ENCODE measurements around the gene CLDN20.

The CLDN20 gene

GRCh38 chr6:155297669-155298068 lies 33.9 kb downstream of the CLDN20 start:
- Histone ChIP-seq H3K27me3 (ENCODE audit: control insufficient read depth in 3 of 3, insufficient read depth in 3 of 3, low read depth in 1 of 3, low read length in 3 of 3) (no peaks in the 10 kb centered on the region), H4K91ac (ENCODE audit: low read depth, low read length, poor library complexity) (no peak overlapping the region), H3K23ac (ENCODE audit: low read depth, low read length, poor library complexity) (no peak overlapping the region), H3K4ac (ENCODE audit: low read length) (no peak overlapping the region), H2BK15ac (ENCODE audit: low read length) (no peak overlapping the region), H2BK5ac (ENCODE audit: low read length) (no peak overlapping the region), H2BK12ac (ENCODE audit: low read length) (no peak overlapping the region), H3K27ac (replicated peaks; ENCODE audit: low read length) (no peak overlapping the region), H3K14ac (ENCODE audit: low read length) (no peak overlapping the region), H3K79me1 (ENCODE audit: low read depth, low read length) (no peaks in the 10 kb centered on the region), H2AK5ac (ENCODE audit: low read depth, low read length) (no peak overlapping the region), H2BK120ac (ENCODE audit: low read depth, low read length) (no peak overlapping the region), H3K36me3 (replicated peaks in 1 of 2; ENCODE audit: control insufficient read depth in 2 of 2, insufficient read depth in 2 of 2, low read length in 2 of 2) (peaks cover 3 to 88% of the 10 kb centered on the region in 2 donors), H3K4me3 (ENCODE audit: low read length in 2 of 2) (no peak overlapping the region), H3K4me2 (ENCODE audit: insufficient read depth, low read length, poor library complexity, severe bottlenecking) (no peak overlapping the region), H3K9me3 (replicated peaks in 1 of 2; ENCODE audit: control insufficient read depth in 2 of 2, insufficient read depth in 1 of 2, low read depth in 1 of 2, low read length in 2 of 2) (no peaks in the 10 kb centered on the region), H3K18ac (ENCODE audit: low read length) (no peak overlapping the region), H3K4me1 (ENCODE audit: control insufficient read depth in 2 of 2, insufficient read depth in 1 of 2, low read depth in 1 of 2, low read length in 2 of 2) (peaks cover 1 to 2% of the 10 kb centered on the region in 2 donors), H3K9ac (ENCODE audit: low read depth, low read length, poor library complexity) (no peak overlapping the region), H2AFZ (ENCODE audit: low read length) (no peak overlapping the region), H4K8ac (ENCODE audit: low read depth, low read length) (no peak overlapping the region)
- WGBS, 2 donors (ENCODE audit: extremely low coverage in 2 of 2, insufficient read length in 2 of 2, insufficient replicate concordance in 1 of 2): no CpG with 5 or more reads among the region's 3 CpGs
- no peak for DNase-seq (ENCODE audit: low spot score)

GRCh38 chr6:155301867-155302266 lies 38.1 kb downstream of the CLDN20 start:
- peaks cover 1 to 2% of the 10 kb centered on the region in 2 donors for H3K4me1 ChIP-seq (ENCODE audit: control insufficient read depth in 2 of 2, insufficient read depth in 1 of 2, low read depth in 1 of 2, low read length in 2 of 2)
- H2BK15ac ChIP-seq (ENCODE audit: low read length): no peak overlapping the region
- H3K18ac ChIP-seq (ENCODE audit: low read length): no peak overlapping the region
- no peak overlapping the region for H3K14ac ChIP-seq (ENCODE audit: low read length)
- DNase-seq (ENCODE audit: low spot score): no peak
- H3K27me3 ChIP-seq (ENCODE audit: control insufficient read depth in 3 of 3, insufficient read depth in 3 of 3, low read depth in 1 of 3, low read length in 3 of 3): no peaks in the 10 kb centered on the region
- WGBS, 2 donors (ENCODE audit: extremely low coverage in 2 of 2, insufficient read length in 2 of 2, insufficient replicate concordance in 1 of 2): no CpG with 5 or more reads among the region's 2 CpGs
- H3K79me1 ChIP-seq (ENCODE audit: low read depth, low read length): peaks cover 2% of the 10 kb centered on the region
- no peak overlapping the region for H3K4me2 ChIP-seq (ENCODE audit: insufficient read depth, low read length, poor library complexity, severe bottlenecking)
- no peak overlapping the region for H4K91ac ChIP-seq (ENCODE audit: low read depth, low read length, poor library complexity)
- H3K36me3 ChIP-seq (replicated peaks in 1 of 2; ENCODE audit: control insufficient read depth in 2 of 2, insufficient read depth in 2 of 2, low read length in 2 of 2): peaks cover 5 to 83% of the 10 kb centered on the region in 2 donors
- H2AFZ ChIP-seq (ENCODE audit: low read length): no peak overlapping the region
- H2AK5ac ChIP-seq (ENCODE audit: low read depth, low read length): no peak overlapping the region
- no peak overlapping the region for H4K8ac ChIP-seq (ENCODE audit: low read depth, low read length)
- H3K9ac ChIP-seq (ENCODE audit: low read depth, low read length, poor library complexity): no peak overlapping the region
- no peak overlapping the region for H2BK5ac ChIP-seq (ENCODE audit: low read length)
- H2BK120ac ChIP-seq (ENCODE audit: low read depth, low read length): no peak overlapping the region
- no peak overlapping the region for H3K4me3 ChIP-seq (ENCODE audit: low read length in 2 of 2)
- H3K27ac ChIP-seq (replicated peaks; ENCODE audit: low read length): no peak overlapping the region
- no peak overlapping the region for H3K4ac ChIP-seq (ENCODE audit: low read length)
- no peak overlapping the region for H2BK12ac ChIP-seq (ENCODE audit: low read length)
- H3K23ac ChIP-seq (ENCODE audit: low read depth, low read length, poor library complexity): no peak overlapping the region
- no peaks in the 10 kb centered on the region for H3K9me3 ChIP-seq (replicated peaks in 1 of 2; ENCODE audit: control insufficient read depth in 2 of 2, insufficient read depth in 1 of 2, low read depth in 1 of 2, low read length in 2 of 2)

- Histone ChIP-seq H2AFZ (ENCODE audit: low read length) (no peak overlapping the region), H3K4me1 (ENCODE audit: control insufficient read depth in 2 of 2, insufficient read depth in 1 of 2, low read depth in 1 of 2, low read length in 2 of 2) (peaks cover 0 to 1% of the 10 kb centered on the region in 2 donors), H3K4me3 (ENCODE audit: low read length in 2 of 2) (no peak overlapping the region), H2BK15ac (ENCODE audit: low read length) (no peak overlapping the region), H3K4me2 (ENCODE audit: insufficient read depth, low read length, poor library complexity, severe bottlenecking) (no peak overlapping the region), H4K8ac (ENCODE audit: low read depth, low read length) (no peak overlapping the region), H2BK12ac (ENCODE audit: low read length) (no peak overlapping the region), H3K23ac (ENCODE audit: low read depth, low read length, poor library complexity) (no peak overlapping the region), H3K36me3 (replicated peaks in 1 of 2; ENCODE audit: control insufficient read depth in 2 of 2, insufficient read depth in 2 of 2, low read length in 2 of 2) (peaks cover 10 to 83% of the 10 kb centered on the region in 2 donors), H3K4ac (ENCODE audit: low read length) (no peak overlapping the region), H3K18ac (ENCODE audit: low read length) (no peak overlapping the region), H3K9me3 (replicated peaks in 1 of 2; ENCODE audit: control insufficient read depth in 2 of 2, insufficient read depth in 1 of 2, low read depth in 1 of 2, low read length in 2 of 2) (no peaks in the 10 kb centered on the region), H3K27ac (replicated peaks; ENCODE audit: low read length) (no peak overlapping the region), H3K79me1 (ENCODE audit: low read depth, low read length) (peaks cover 2% of the 10 kb centered on the region), H3K27me3 (ENCODE audit: control insufficient read depth in 3 of 3, insufficient read depth in 3 of 3, low read depth in 1 of 3, low read length in 3 of 3) (no peaks in the 10 kb centered on the region), H2BK120ac (ENCODE audit: low read depth, low read length) (no peak overlapping the region), H2AK5ac (ENCODE audit: low read depth, low read length) (no peak overlapping the region), H2BK5ac (ENCODE audit: low read length) (no peak overlapping the region), H3K14ac (ENCODE audit: low read length) (no peak overlapping the region), H3K9ac (ENCODE audit: low read depth, low read length, poor library complexity) (no peak overlapping the region), H4K91ac (ENCODE audit: low read depth, low read length, poor library complexity) (no peak overlapping the region)
- WGBS, 2 donors (ENCODE audit: extremely low coverage in 2 of 2, insufficient read length in 2 of 2, insufficient replicate concordance in 1 of 2): no CpG with 5 or more reads among the region's 4 CpGs
- DNase-seq (ENCODE audit: low spot score): no peak
Measured at GRCh38 chr6:155303361-155303870, 39.6 kb downstream of the CLDN20 start.

- Histone ChIP-seq H3K27me3 (ENCODE audit: control insufficient read depth in 3 of 3, insufficient read depth in 3 of 3, low read depth in 1 of 3, low read length in 3 of 3) (no peaks in the 10 kb centered on the region), H3K4me3 (ENCODE audit: low read length in 2 of 2) (no peak overlapping the region), H4K91ac (ENCODE audit: low read depth, low read length, poor library complexity) (no peak overlapping the region), H2BK120ac (ENCODE audit: low read depth, low read length) (no peak overlapping the region), H2BK15ac (ENCODE audit: low read length) (no peak overlapping the region), H2AK5ac (ENCODE audit: low read depth, low read length) (no peak overlapping the region), H3K4me1 (ENCODE audit: control insufficient read depth in 2 of 2, insufficient read depth in 1 of 2, low read depth in 1 of 2, low read length in 2 of 2) (no peaks in the 10 kb centered on the region), H3K9ac (ENCODE audit: low read depth, low read length, poor library complexity) (no peak overlapping the region), H3K23ac (ENCODE audit: low read depth, low read length, poor library complexity) (no peak overlapping the region), H2AFZ (ENCODE audit: low read length) (no peak overlapping the region), H3K4ac (ENCODE audit: low read length) (no peak overlapping the region), H3K4me2 (ENCODE audit: insufficient read depth, low read length, poor library complexity, severe bottlenecking) (no peak overlapping the region), H3K36me3 (replicated peaks in 1 of 2; ENCODE audit: control insufficient read depth in 2 of 2, insufficient read depth in 2 of 2, low read length in 2 of 2) (peaks cover 12 to 90% of the 10 kb centered on the region in 2 donors), H2BK12ac (ENCODE audit: low read length) (no peak overlapping the region), H2BK5ac (ENCODE audit: low read length) (no peak overlapping the region), H3K27ac (replicated peaks; ENCODE audit: low read length) (no peak overlapping the region), H3K14ac (ENCODE audit: low read length) (no peak overlapping the region), H4K8ac (ENCODE audit: low read depth, low read length) (no peak overlapping the region), H3K18ac (ENCODE audit: low read length) (no peak overlapping the region), H3K79me1 (ENCODE audit: low read depth, low read length) (peaks cover 2% of the 10 kb centered on the region), H3K9me3 (replicated peaks in 1 of 2; ENCODE audit: control insufficient read depth in 2 of 2, insufficient read depth in 1 of 2, low read depth in 1 of 2, low read length in 2 of 2) (no peaks in the 10 kb centered on the region)
- WGBS, 2 donors (ENCODE audit: extremely low coverage in 2 of 2, insufficient read length in 2 of 2, insufficient replicate concordance in 1 of 2): no CpG with 5 or more reads among the region's 2 CpGs
- no peak for DNase-seq (ENCODE audit: low spot score)
Measured at GRCh38 chr6:155306958-155307357, 43.1 kb downstream of the CLDN20 start.

All from neuronal stem cell (in vitro differentiated cells).